H54 (cell line): Measurements from ENCODE around the gene UTP25.
A peak's percentile ranks its signal among the peaks of the same experiment; 100 is the strongest.
"Not testable (repeated sequence)": the region's sequence is repeated elsewhere in the genome, so short reads cannot be mapped to it uniquely, and the experiment has no call there.

ENCODE experiments used
- DNase-seq: peaks from one replicate; pipeline ENCODE4 v3.0.0; 2011; ENCODE audit warnings: low spot score, mixed read lengths; ENCODE audit not compliant: insufficient read length
- FAIRE-seq: peaks from 3 replicates; lab custom pipeline; 2011; peaks lifted over from hg19 to GRCh38; lab: Jason Lieb, UNC
- POLR2A ChIP-seq: IDR thresholded peaks from 2 replicates; pipeline ENCODE4 v1.6.1; 2011; ENCODE audit warnings: low read depth, mild to moderate bottlenecking, low read length

Gene UTP25, protein sequence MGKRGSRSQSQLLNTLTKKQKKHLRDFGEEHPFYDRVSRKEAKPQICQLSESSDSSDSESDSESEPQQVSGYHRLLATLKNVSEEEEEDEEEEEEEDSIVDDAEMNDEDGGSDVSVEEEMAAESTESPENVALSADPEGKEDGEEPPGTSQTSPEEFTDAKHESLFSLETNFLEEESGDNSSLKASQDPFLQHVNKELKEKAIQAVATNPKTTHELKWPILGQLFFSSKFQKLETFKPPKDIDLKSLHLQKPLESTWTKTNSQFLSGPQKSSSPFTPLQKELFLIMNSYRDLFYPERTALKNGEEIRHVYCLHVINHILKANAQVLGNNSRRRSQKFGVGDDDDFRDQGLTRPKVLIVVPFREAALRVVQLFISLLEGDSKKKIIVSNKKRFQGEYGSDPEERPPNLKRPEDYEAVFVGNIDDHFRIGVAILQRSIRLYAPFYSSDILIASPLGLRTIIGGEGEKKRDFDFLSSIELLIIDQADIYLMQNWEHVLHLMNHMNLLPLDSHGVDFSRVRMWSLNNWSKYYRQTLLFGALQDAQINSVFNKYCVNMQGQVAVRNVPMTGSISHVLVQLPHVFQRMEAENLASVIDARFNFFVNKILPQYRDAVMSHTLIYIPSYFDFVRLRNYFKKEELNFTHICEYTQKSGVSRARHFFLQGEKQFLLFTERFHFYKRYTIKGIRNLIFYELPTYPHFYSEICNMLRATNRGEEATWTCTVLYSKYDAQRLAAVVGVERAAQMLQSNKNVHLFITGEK

GRCh38 chr1:209827384-209828262 is at the start of gene UTP25:
UTP25 (plus strand) TSS chr1:209827972; CDS start chr1:209828064, 92 bp downstream.
- FAIRE-seq = peak; percentile 88
- peak; percentile 46 for DNase-seq
- TF ChIP-seq POLR2A = peak; percentile 36; the same call in 1 of the 2 replicates

GRCh38 chr1:209778102-209778501 is 49.7 kb upstream of the UTP25 start:
- no peak for DNase-seq
- no peak for FAIRE-seq
- no peak for TF ChIP-seq POLR2A

- no peak for TF ChIP-seq POLR2A
- FAIRE-seq (no peak), DNase-seq (no peak)
These were observed 47.5 kb upstream of the UTP25 start for GRCh38 chr1:209780268-209780667.

DNA sequence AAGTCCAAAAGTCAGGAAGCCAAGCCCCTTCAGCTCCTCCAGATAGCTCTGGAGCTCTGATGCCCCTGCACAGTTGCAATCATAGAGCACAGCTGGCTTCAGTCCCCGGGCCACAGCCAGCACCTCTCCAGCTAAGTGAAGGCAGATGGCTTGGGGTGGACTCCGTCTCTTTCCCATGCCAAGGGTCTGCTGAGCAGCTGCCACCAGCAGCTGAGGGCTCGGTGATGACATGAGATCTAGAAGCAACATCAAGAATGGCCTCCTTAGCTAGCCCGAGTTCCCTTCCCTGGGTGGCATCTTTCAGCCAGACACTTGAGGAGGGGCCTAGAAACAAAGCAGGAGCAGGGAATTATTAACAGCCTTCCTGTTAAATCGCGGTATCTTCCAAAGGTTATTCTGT is 44.4 kb upstream of the UTP25 start:
- no peak for TF ChIP-seq POLR2A
- FAIRE-seq (no peak), DNase-seq (no peak)

GRCh38 chr1:209784265-209785169 is 43.3 kb upstream of the UTP25 start, which contains the start of gene C1orf74:
C1orf74 (minus strand) TSS chr1:209784559; CDS start chr1:209783634, 925 bp downstream.
- TF ChIP-seq POLR2A = peak; percentile 96
- FAIRE-seq = peak; percentile 57
- peak; percentile 86 for DNase-seq

GRCh38 chr1:209785592-209785991 is 42.2 kb upstream of the UTP25 start:
- no peak for TF ChIP-seq POLR2A
- no peak for DNase-seq
- no peak for FAIRE-seq

DNA sequence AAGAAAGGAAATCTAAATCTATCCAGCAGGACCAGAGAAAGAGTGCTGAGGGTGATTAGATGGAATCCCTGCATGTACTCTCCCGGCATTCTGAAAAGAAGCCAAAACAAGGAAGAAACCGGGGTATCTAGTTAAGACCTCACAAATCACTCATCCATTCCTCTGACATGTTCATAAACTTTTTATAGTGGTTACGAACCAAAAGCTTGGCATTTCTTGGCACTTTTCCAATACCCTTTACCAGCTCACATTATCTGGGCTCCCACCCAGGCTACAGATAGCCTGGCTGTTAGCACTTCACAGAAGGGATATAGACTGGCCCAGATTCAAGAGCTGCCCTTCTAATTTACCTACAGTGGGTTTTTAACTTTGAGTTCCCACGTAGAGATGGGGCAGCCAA is 41.6 kb upstream of the UTP25 start:
- FAIRE-seq = no peak
- TF ChIP-seq POLR2A = no peak
- no peak for DNase-seq

DNA sequence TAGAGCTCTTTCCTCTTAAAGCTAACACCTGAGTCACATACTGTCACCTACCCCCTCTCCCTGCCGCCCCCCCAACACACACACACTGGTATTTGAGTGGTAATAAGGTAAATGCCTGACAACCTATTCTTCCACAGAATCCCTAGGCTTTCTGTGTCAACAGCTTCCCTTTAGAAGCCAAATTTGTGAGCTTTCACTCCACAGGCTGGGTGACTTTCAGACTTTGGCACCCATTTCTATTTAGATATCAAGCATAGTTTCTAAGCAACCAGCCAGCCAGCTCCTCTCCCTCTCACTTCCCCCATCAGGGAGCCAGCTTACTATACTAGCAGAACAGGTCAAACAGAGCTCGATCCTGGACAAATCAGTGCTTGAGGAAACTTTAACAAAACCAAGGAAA is 40.2 kb upstream of the UTP25 start:
- no peak for FAIRE-seq
- no peak for TF ChIP-seq POLR2A
- no peak for DNase-seq

GRCh38 chr1:209789245-209789644 is 38.5 kb upstream of the UTP25 start:
- FAIRE-seq (no peak), DNase-seq (no peak)
- TF ChIP-seq POLR2A = no peak

GRCh38 chr1:209790286-209791193 is 37.2 kb upstream of the UTP25 start:
- DNase-seq (no peak), FAIRE-seq (no peak)

DNA sequence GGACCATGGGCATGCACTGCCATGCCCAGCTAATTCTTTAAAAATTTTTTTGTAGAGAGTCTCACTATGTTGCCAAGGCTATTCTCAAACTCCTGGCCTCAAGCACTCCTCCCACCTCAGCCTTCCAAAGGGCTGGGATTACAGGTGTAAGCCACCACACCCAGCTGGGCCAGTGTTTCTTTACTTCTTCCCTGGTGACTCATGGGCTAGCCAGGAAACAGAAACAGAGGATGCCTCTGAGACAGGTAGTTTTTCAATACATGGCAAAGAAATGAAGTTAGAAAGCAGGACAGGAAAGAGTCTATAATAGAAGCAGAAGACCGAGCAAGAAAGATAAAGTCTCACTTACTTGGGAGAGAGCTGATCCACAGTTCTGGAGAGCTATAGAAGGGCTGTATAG is 35.9 kb upstream of the UTP25 start:
- FAIRE-seq (no peak), DNase-seq (no peak)
- TF ChIP-seq POLR2A = no peak

More at GRCh38 chr1:209790286-209791193, 37.2 kb upstream of the UTP25 start:
- TF ChIP-seq POLR2A = no peak

DNA sequence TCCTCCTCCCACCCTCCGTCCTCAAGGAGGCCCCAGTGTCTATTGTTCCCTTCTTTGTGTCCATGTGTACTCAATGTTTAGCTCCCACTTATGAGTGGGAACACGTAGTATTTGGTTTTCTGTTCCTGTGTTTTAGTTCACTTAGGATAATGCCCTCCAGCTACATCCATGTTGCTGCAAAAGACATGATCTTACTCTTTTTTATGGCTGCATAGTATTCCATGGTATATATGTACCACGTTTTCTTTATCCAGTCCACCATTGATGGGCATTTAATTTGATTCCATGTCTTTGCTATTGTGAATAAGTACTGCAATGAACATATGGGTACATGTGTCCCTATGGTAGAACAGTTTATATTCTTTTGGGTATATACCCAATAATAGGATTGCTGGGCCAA is 34.1 kb upstream of the UTP25 start:
- not testable (repeated sequence) for DNase-seq, FAIRE-seq
